ENCODE measurements around the gene MANSC4.

Gene MANSC4

GRCh38 chr12:27769142-27769673 is 10.8 kb downstream of the MANSC4 start:
- H3K27me3 ChIP-seq (replicated peaks; ENCODE audit: control insufficient read depth, insufficient read depth, low read length), result no peaks in the 10 kb centered on the region
- no peak overlapping the region for H3K4me3 ChIP-seq (replicated peaks; ENCODE audit: low read depth, low read length)
- DNase-seq (ENCODE audit: extremely low read depth, insufficient read length), result no peak
- H3K36me3 ChIP-seq (ENCODE audit: control insufficient read depth, insufficient read depth, low read length), result no peaks in the 10 kb centered on the region
- TF ChIP-seq CTCF (IDR thresholded peaks at IDR 0.05; ENCODE audit: insufficient read depth, low read length, poor library complexity, severe bottlenecking), result no peak

- no peak for DNase-seq (ENCODE audit: extremely low read depth, insufficient read length)
- no peak for TF ChIP-seq CTCF (IDR thresholded peaks at IDR 0.05; ENCODE audit: insufficient read depth, low read length, poor library complexity, severe bottlenecking)
- no peak overlapping the region for H3K4me3 ChIP-seq (replicated peaks; ENCODE audit: low read depth, low read length)
- no peaks in the 10 kb centered on the region for H3K27me3 ChIP-seq (replicated peaks; ENCODE audit: control insufficient read depth, insufficient read depth, low read length)
- H3K36me3 ChIP-seq (ENCODE audit: control insufficient read depth, insufficient read depth, low read length), result no peaks in the 10 kb centered on the region
Measured at GRCh38 chr12:27766587-27766986, 13.4 kb downstream of the MANSC4 start.

- TF ChIP-seq CTCF (IDR thresholded peaks at IDR 0.05; ENCODE audit: insufficient read depth, low read length, poor library complexity, severe bottlenecking), result no peak
- no peak for DNase-seq (ENCODE audit: extremely low read depth, insufficient read length)
- no peaks in the 10 kb centered on the region for H3K27me3 ChIP-seq (replicated peaks; ENCODE audit: control insufficient read depth, insufficient read depth, low read length)
- no peak overlapping the region for H3K4me3 ChIP-seq (replicated peaks; ENCODE audit: low read depth, low read length)
- no peaks in the 10 kb centered on the region for H3K36me3 ChIP-seq (ENCODE audit: control insufficient read depth, insufficient read depth, low read length)
Measured at GRCh38 chr12:27762757-27763156, 17.3 kb downstream of the MANSC4 start.

GRCh38 chr12:27756670-27757195 is 23.3 kb downstream of the MANSC4 start:
- Histone ChIP-seq H3K27me3 (replicated peaks; ENCODE audit: control insufficient read depth, insufficient read depth, low read length) (no peaks in the 10 kb centered on the region), H3K36me3 (ENCODE audit: control insufficient read depth, insufficient read depth, low read length) (peaks cover 2% of the 10 kb centered on the region), H3K4me3 (replicated peaks; ENCODE audit: low read depth, low read length) (no peak overlapping the region)
- no peak for TF ChIP-seq CTCF (IDR thresholded peaks at IDR 0.05; ENCODE audit: insufficient read depth, low read length, poor library complexity, severe bottlenecking)
- no peak for DNase-seq (ENCODE audit: extremely low read depth, insufficient read length)

GRCh38 chr12:27754795-27755194 is 25.2 kb downstream of the MANSC4 start:
- H3K36me3 ChIP-seq (ENCODE audit: control insufficient read depth, insufficient read depth, low read length), result peaks cover 2% of the 10 kb centered on the region
- TF ChIP-seq CTCF (IDR thresholded peaks at IDR 0.05; ENCODE audit: insufficient read depth, low read length, poor library complexity, severe bottlenecking), result no peak
- H3K27me3 ChIP-seq (replicated peaks; ENCODE audit: control insufficient read depth, insufficient read depth, low read length), result no peaks in the 10 kb centered on the region
- H3K4me3 ChIP-seq (replicated peaks; ENCODE audit: low read depth, low read length), result no peak overlapping the region
- DNase-seq (ENCODE audit: extremely low read depth, insufficient read length), result no peak
